HG02798 (cell line): ENCODE results near the gene FOXRED2.
"Not testable (repeated sequence)": the region's sequence is repeated elsewhere in the genome, so short reads cannot be mapped to it uniquely, and the experiment has no call there.

Experiments used
- ATAC-seq: cut with Tn5 transposase; IDR thresholded peaks from one replicate; pipeline ENCODE4 v1.9.1; 2021; ENCODE audit warnings: mild to moderate bottlenecking; ENCODE audit not compliant: unreplicated experiment, poor library complexity

The FOXRED2 gene

DNA sequence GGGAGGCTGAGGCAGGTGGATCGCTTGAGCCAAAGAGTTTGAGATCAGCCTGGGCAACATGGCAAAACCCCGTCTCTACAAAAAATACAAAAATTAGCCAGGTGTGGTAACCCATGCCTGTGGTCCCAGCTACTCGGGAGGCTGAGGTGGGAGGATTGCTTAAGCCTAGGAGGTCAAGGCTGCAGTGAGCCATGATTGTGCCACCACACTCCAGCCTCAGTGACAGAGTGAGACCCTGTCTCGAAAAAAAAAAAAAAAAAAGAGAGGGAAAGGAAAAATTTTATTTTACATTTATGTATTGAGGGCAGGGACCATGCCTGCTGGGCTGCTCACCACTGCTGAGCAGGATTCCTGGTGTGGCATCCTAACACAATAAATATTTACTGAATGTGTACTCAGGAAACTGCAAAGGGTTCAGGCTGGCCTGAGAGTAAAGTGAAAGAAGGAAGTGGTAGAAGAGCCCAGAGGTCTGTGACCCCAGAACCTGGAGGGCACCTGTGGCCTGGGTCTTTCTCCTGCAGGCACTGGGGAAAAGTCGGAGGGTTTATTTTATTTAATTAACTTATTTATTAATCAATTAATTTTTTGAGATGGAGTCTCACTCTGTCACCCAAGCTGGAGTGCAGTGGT is 53.7 kb downstream of the FOXRED2 start:
- ATAC-seq = not testable (repeated sequence)

DNA sequence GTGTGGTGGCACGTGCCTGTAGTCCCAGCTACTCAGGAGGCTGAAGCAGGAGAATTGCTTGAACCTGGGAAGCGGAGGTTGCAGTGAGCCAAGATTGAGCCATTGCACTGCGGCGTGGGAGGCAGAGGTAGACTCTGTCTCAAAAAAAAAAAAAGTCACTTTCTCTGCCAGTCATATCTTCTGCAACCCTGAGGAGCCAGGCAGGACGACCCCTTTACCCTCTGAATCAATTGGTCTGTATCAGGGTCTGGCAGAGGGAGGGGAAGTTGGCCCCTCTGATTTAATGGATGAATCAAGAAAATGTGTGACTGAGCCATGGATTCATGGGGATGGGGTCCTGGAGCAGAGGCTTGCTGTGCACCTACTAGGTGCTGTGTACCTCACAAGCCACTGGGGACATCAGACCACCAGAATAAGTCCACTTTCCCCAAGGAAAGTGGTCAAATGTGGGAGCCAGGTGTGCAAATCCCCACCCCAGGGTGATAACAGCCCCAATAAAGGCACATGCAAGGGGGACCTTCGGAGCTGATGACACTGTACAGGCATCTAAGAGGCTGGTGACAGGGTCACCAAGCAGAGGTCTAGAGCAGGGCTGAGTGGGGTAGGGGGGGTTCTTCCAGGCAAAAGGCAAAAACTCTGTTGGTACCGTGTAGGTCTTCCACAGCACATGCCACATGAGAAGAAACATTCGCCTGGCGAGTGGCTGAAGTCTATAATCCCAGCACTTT is 54.4 kb downstream of the FOXRED2 start:
- no peak for ATAC-seq

DNA sequence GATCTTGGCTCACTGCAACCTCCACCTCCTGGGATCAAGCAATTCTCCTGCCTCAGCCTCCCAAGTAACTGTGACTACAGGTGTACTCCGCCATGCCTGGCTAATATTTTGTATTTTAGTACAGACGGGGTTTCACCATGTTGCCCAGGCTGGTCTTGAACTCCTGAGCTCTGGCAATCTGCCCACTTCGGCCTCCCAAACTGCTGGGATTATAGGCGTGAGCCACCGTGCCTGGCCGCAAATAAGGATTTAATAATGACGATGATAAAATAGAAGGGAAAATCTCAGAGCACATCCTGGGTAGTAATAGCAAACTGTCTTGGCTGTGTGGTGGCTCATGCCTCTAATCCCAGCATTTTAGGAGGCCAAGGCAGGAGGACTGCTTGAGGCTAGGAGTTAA is 55.9 kb downstream of the FOXRED2 start:
- ATAC-seq = not testable (repeated sequence)

DNA sequence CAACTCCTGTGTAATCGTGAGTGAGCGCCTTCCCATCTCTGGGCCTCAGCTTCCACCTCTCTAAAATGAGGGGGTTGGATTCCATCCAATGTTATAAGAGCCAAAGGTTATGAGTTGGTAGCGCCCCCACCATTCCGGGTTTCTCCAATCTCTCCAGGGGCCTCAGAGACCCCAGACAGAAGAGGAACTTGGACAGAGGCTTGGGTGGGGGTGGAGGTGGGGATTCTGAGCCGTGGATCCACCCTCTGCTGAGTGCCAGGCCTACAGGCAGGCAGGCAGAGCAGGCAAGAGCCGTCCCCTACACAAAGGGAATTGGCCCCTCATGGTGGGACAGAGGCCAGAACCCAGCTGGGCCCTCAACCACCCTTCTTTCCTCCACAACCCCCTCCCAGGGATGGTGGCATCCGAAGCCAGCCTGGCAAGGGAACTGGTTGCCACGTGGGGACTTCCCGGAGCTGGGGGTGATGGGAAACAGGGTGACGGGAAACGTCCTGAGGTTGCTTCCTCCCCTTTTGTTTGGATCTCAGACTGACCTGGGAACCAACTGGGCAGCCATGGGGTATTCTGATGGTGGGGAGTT is 57.2 kb downstream of the FOXRED2 start:
- no peak for ATAC-seq

DNA sequence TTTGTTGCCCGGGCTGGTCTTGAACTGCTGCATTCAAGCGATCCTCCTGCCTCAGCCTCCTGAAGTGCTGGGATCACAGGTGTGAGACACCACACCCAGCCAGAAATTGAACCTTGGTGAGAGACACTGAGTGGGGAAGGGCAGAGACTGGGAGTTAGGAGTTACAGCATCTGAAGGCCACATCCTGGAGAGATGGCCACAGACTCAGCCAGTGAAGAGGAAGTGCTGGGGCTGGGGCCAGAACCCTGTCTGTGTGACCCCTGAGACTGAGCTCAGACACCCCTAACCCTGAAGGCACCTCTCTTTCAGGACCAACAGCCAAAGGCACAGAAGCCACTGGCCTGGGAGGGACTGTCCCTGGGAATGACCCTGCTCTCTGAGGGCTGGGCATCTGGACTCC is 59.2 kb downstream of the FOXRED2 start:
- ATAC-seq = no peak

DNA sequence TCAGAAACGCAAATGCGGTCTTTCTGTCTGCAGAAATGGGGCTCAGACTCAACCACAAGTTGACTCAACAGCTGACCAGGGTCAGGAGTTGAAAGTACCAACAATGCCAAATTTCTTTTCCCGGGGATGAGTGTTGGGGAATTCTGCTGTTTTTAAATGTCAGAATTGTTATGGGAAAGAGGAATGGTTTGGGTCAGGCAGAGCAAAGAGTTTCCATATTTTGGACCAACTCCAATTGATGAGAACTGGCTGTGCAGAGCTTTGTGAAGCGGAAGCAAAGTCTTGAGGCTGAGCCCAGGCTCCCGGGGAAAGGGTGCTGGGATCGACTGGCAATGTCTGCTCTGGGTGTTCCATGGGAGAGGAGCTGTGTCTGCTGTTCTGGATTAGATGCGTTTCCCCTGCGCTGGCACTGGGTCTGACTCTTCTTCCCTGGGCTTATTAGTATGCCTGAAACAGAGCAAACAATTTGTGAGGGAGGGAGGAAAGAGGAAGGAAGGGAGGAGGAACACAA is 61.6 kb downstream of the FOXRED2 start:
- ATAC-seq = no peak

DNA sequence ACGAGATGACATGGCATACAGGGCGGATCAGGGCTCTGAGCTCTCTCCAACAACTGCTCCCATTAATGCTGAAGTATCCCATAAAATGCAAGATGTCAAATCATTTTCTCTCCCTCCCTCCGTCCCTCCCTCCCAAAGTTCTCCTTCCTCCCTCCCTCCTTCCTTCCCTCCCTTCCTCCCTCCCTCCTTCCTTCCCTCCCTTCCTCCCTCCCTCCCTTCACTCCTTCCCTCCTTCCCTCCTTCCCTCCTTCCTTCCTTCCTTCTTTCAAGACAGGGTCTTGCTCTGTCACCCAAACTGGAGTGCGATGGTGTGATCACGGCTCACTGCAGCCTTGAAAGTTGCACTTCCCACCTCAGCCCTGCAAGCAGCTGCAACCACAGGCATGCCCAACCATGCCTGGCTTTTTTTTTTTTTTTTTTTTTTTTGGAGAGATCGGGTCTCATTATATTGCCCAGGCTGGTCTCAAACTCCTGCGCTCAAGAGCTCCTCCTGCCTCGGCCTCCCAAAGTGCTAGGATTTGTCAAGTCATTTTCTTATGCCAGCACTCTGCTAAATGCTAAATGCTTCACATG is 63.6 kb downstream of the FOXRED2 start:
- no peak for ATAC-seq

DNA sequence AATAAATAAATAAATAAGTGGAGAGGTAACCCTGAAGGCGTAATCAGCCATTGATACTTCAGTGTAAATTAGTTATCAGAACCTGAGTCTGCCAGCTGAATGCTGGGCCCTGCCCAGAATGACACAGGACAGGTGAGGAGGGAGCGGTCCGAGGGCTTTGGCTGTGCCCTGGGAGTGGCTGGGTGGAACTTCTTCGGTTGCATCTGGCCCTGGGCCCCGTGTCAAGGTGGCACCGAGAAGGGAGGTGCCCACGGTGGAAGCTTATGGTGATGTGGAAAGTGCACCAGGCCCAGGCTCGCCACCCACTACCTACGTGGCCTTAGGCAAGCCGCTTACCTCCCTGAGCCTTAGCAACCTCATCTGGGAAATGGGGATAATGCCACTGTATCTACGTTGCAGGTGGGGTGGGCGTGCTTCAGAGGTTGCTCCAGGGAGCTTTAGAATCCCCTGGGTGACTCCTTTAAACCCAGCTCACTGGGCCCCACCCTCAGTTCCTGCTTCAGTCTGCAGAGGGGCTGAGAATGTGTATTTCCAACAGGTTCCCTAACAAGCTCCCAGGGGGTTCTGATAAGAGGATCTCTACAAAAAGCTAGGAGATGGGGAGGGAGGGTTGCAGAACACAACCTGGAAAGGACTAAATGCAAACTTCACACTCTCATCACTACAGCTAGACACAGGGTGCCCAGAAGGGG is 64.2 kb downstream of the FOXRED2 start:
- ATAC-seq = no peak

DNA sequence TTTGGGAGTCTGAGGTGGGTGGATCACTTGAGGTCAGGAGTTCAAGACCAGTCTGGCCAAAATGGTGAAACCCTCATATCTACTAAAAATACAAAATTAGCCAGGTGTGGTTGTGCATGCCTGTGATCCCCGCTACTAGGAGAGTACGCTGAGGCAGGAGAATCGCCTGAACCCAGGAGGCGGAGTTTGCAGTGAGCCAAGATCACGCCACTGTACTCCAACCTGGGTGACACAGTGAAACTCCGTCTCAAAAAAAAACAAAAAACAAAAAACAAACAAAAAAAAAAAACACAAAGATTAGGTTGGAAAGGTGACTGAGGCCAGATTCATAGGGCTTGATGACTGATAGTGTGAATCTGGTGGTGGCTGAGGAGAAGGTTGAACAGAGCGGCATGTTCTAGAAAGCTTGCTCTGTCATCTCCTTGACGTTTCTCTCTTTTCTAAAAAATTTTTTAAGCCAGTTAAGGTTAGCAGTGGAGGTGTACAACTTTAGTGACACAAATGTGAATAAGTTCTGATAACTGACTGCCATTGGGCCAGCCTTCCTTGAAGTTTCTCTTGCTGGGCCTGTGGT is 66.3 kb downstream of the FOXRED2 start:
- no peak for ATAC-seq

DNA sequence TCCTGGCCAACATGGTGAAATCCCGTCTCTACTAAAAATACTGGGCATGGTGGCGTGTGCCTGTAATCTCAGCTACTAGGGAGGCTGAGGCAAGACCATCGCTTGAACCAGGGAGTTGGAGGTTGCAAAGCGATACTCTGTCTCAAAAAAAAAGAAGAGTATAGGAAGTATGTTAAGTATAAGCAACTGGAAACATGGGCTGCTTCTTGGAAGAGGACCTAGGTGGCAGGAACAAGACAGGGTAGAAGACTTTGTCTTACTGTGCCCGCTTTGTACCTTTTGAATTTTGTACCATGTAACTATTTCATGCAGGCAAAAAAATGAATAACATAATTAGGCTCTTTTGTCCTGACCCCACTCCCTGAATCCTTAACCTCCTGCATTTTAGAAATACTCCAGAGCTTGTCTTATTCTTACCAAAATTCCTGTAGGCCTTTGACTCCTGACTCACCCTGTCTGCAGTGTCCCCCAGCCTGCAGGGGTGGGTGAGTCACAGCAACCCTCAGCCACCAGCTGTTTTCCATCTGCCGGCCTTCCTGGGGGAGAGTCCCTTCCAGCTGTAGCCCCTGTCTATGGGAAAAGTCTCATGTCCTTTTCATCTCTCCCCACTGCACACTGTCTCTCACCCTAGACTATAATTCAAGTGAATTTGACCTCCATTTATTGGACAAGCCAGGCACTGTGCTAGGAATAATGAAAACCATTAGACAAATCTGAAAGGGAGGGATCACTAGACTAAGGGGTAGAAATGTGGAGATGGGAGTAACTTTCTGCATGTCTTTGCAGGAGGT is 67.2 kb downstream of the FOXRED2 start:
- ATAC-seq = no peak
